Prostate gland (tissue), 2 donors: ENCODE results near the gene ACTG1. TPM values are rescaled to one million over a fixed set of nuclear protein-coding genes. Genes with fewer than 3 reads are reported as not detected.

ENCODE experiments used
- DNase-seq: peaks from one replicate; pipeline ENCODE4 v3.0.0-alpha.2; 2019; ENCODE audit warnings: low spot score
- H3K27ac ChIP-seq, 2 donors: fragments of 200-600 bp; sonication (generic); 2 replicates each; pipeline ENCODE4 v1.5.1; 2017 to 2019
- H3K27me3 ChIP-seq: fragments of 200-600 bp; sonication (generic); replicated peaks from 2 replicates; pipeline ENCODE4 v1.5.1; 2019; ENCODE audit not compliant: insufficient read depth
- H3K36me3 ChIP-seq, 2 donors: fragments of 200-600 bp; sonication (generic); 1 replicate in 1 of 2; 2 replicates in 1 of 2; pipeline versions ENCODE4 v1.5.1 to v1.8.1; 2017 to 2019
- H3K4me1 ChIP-seq: fragments of 200-600 bp; sonication (generic); replicated peaks from 2 replicates; pipeline ENCODE4 v1.5.1; 2019
- H3K4me3 ChIP-seq, 2 donors: fragments of 200-600 bp; sonication (generic); 2 replicates each; pipeline ENCODE4 v1.5.1; 2017 to 2019
- H3K9me3 ChIP-seq: fragments of 200-600 bp; sonication (generic); 2 replicates; pipeline ENCODE4 v1.5.1; 2017
- CTCF ChIP-seq, 4 experiments: fragments of 200-600 bp in 2 of 4; fragments of 450-650 bp in 2 of 4; sonication (generic) in 2 of 4; IDR thresholded peaks; 1 replicate in 3 of 4; 2 replicates in 1 of 4; pipeline ENCODE4 v1.5.1; 2016 to 2019; ENCODE audit warnings: antibody characterized with exemption in 4 of 4, mild to moderate bottlenecking in 2 of 4, moderate library complexity in 2 of 4
- POLR2A ChIP-seq: fragments of 450-650 bp; IDR thresholded peaks from one replicate; pipeline ENCODE4 v1.6.1; 2016; ENCODE audit warnings: antibody characterized with exemption, mild to moderate bottlenecking
- POLR2AphosphoS5 ChIP-seq: sonication (generic); formaldehyde crosslinking; IDR thresholded peaks from one replicate; pipeline ENCODE4 v1.6.1; 2017; ENCODE audit warnings: antibody characterized with exemption
- WGBS: methylation state at CpG from one replicate; pipeline ENCODE4 v1.1.5; 2018; 5-methylcytosine and 5-hydroxymethylcytosine counted together
- intact Hi-C: fragments of 100-400 bp; cut with DNase I; formaldehyde crosslinking; loops from one replicate; pipeline ENCODE4 v1.14.2; 2022
- total RNA-seq, 2 donors: library from RNA; depleted of rRNA; stranded (reverse); fragments of >200 nt; gene quantifications; one replicate each; pipeline ENCODE4 v1.1.0, GENCODE V29; 2016

ACTG1 gene
- total RNA-seq, 2 donors from 2014 or later: 2,438 to 3,181 TPM

- no peaks in the 10 kb centered on the region for H3K9me3 ChIP-seq
- no peak overlapping the region for H3K27ac ChIP-seq
- no peak for DNase-seq
- WGBS: 60% methylated on average over 14 of the region's 14 CpGs
- no peak overlapping the region for H3K4me3 ChIP-seq
- H3K4me1 ChIP-seq: peaks cover 4% of the 10 kb centered on the region
- TF ChIP-seq POLR2A (no peak), POLR2AphosphoS5 (no peak), CTCF (IDR thresholded peaks at IDR 0.05) (no peak)
- no peaks in the 10 kb centered on the region for H3K27me3 ChIP-seq
- intact Hi-C loops: no loop called here
- no peaks in the 10 kb centered on the region for H3K36me3 ChIP-seq
These were observed 22.3 kb downstream of the ACTG1 start for GRCh38 chr17:81489998-81490992.

DNA sequence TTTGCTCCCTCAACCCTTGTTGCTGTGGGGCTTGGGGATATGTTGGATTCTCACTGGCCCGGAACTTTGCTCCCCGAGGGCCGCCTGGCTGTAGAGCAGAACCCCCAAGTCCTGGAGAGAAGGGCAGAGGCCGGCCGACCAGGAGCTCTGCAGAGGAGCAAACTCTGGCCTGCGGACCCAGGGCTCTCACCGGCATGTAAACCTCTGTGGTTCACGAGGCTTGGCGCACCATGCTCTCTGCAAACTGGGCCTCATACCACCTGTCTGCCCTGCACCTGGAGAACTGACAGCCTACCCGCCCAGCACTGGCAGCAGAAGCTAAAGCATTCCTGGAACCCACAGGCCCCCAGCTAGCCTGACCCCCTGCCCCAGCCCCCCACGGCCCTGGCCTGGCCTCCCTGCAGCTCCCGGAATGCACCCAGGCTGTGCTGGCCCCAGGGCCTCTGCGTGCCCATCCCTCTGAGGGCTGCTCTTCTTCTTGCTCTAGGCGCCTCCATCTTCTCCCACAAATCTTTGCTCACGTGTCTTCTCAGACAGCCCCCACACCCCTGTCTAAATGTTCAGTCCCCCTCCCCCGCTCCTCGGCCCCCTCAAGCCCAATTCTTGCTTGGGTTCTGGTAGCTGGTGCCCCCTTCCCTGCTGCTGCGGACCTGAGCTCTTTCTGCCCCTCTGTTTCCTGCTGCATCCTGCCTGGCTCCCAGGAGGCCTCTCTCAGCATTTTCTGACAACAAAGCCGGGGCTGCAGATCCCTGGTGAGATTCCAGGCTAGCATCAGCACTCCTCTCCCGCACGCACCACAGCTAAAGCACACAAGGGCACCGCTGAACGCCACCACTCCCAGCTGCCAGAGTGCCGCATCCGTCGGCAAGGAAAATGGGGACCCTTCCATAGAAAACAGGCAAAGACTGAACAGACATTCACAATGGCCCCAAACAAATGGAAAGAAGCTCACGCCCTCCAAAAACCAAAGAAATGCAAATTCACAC is 23.3 kb downstream of the ACTG1 start:
- Histone ChIP-seq H3K4me1 (peaks cover 9% of the 10 kb centered on the region), H3K27me3 (no peaks in the 10 kb centered on the region), H3K9me3 (no peaks in the 10 kb centered on the region), H3K36me3 (no peaks in the 10 kb centered on the region), H3K27ac (no peak overlapping the region), H3K4me3 (no peak overlapping the region)
- DNase-seq: no peak
- no peak for TF ChIP-seq POLR2A
- no peak for TF ChIP-seq CTCF (IDR thresholded peaks at IDR 0.05)
- no peak for TF ChIP-seq POLR2AphosphoS5
- intact Hi-C loops: no loop called here
- 75% methylated on average over 21 of the region's 27 CpGs for WGBS

DNA sequence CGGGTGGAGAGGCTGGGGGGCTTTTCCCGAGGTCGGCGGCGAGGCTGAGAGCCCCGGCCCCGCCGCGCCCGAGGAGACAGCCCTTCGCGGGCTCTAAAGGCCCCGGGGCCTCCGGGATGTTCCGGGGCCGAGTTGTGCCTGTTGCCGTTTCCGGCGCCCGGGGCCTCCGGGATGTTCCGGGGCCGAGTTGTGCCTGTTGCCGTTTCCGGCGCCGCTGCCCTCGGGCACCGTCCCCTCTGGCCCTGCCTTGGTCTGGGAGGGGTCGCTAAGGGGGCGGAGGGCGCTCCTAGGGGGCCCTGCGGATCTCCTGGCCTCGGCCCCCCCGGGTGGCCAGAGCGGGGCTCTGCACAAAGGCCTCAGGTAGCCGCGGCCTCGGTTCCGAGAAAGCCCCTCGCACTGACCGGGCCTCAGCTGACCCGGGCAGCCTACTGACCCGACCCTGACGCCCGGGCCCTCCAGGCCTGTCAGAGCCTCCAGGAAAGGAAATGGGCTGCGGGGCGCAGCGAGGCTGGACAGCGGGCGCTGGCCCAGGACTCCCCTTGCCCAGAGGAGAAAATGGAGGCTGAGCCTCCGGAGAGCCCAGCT is 24.2 kb downstream of the ACTG1 start:
- H3K36me3 ChIP-seq: no peaks in the 10 kb centered on the region
- no peaks in the 10 kb centered on the region for H3K9me3 ChIP-seq
- H3K27ac ChIP-seq: peak overlapping the region; percentile 71 to 81
- TF ChIP-seq POLR2A (no peak), CTCF (IDR thresholded peaks at IDR 0.05) (no peak)
- no peak for DNase-seq
- WGBS: 41% methylated on average over 22 of the region's 52 CpGs
- intact Hi-C loops: no loop called here
- H3K27me3 ChIP-seq: no peaks in the 10 kb centered on the region
- peak overlapping the region; percentile 55 to 56 for H3K4me3 ChIP-seq
- H3K4me1 ChIP-seq: peaks cover 9% of the 10 kb centered on the region

- intact Hi-C loops: no loop called here
- no peaks in the 10 kb centered on the region for H3K36me3 ChIP-seq
- TF ChIP-seq POLR2A (peak; percentile 69), POLR2AphosphoS5 (no peak), CTCF (IDR thresholded peaks at IDR 0.05) (peak in 1 of 4 experiments; percentile 24)
- WGBS: 7% methylated on average over 51 of the region's 87 CpGs
- H3K27ac ChIP-seq: peak overlapping the region; percentile 71 to 81
- H3K4me1 ChIP-seq: peaks cover 9% of the 10 kb centered on the region
- H3K27me3 ChIP-seq: no peaks in the 10 kb centered on the region
- peak overlapping the region; percentile 55 to 56 for H3K4me3 ChIP-seq
- H3K9me3 ChIP-seq: no peaks in the 10 kb centered on the region
- DNase-seq: peak; percentile 68
These were observed 24.9 kb downstream of the ACTG1 start for GRCh38 chr17:81487487-81488275.
